PC-9 (cell line): ENCODE results near the gene RCAN1.

ENCODE experiments used
- CTCF ChIP-seq: fragments of 200-600 bp; sonication (generic); conservative IDR thresholded peaks from 2 replicates; pipeline ENCODE4 v1.6.1; 2017; ENCODE audit warnings: mixed run types, antibody characterized with exemption, mild to moderate bottlenecking, moderate library complexity
- EZH2 ChIP-seq: fragments of 200-600 bp; sonication (generic); IDR thresholded peaks from 2 replicates; pipeline ENCODE4 v1.8.0; 2017; ENCODE audit warnings: antibody characterized with exemption, low read depth

GRCh38 chr21:34614628-34615486 is at the start of gene RCAN1:
- TF ChIP-seq EZH2 (no peak), CTCF (no peak)
